Measurements from ENCODE around the gene POU5F1.

POU5F1 gene

GRCh38 chr6:31138982-31139381 is 31.5 kb downstream of the POU5F1 start, which contains the start of gene PSORS1C2:
Gene PSORS1C2 (minus strand): TSS chr6:31139066. CDS start chr6:31139026, 40 bp downstream.
- no peak for DNase-seq

GRCh38 chr6:31135710-31136109 is 34.8 kb downstream of the POU5F1 start:
- DNase-seq: no peak

- no peak for DNase-seq
These were observed 37.7 kb downstream of the POU5F1 start for GRCh38 chr6:31132806-31133205.

- DNase-seq: no peak
These were observed 38.9 kb downstream of the POU5F1 start for GRCh38 chr6:31131595-31131994.

- no peak for DNase-seq
These were observed 39.7 kb downstream of the POU5F1 start for GRCh38 chr6:31130751-31131150.

GRCh38 chr6:31129130-31129529 is 41.4 kb downstream of the POU5F1 start:
- DNase-seq: no peak

GRCh38 chr6:31128093-31128676 is 42.3 kb downstream of the POU5F1 start:
- no peak for DNase-seq

- no peak for DNase-seq
These were observed 43.9 kb downstream of the POU5F1 start for GRCh38 chr6:31126396-31127175.

- peak; percentile 51 for DNase-seq
These were observed 44.7 kb downstream of the POU5F1 start for GRCh38 chr6:31125586-31126363.

- no peak for DNase-seq
These were observed 45.3 kb downstream of the POU5F1 start for GRCh38 chr6:31125162-31125561.

GRCh38 chr6:31122791-31123706 is 47.4 kb downstream of the POU5F1 start:
- DNase-seq: peak; percentile 83

- DNase-seq: no peak
These were observed 49.2 kb downstream of the POU5F1 start for GRCh38 chr6:31121131-31121790.

GRCh38 chr6:31120151-31120915 is 50.1 kb downstream of the POU5F1 start, which contains the start of gene CDSN:
Gene CDSN (minus strand): TSS chr6:31120446. CDS start chr6:31120419, 27 bp downstream.
- DNase-seq: no peak

GRCh38 chr6:31118178-31118577 is 52.3 kb downstream of the POU5F1 start:
- DNase-seq: no peak

- no peak for DNase-seq
These were observed 53.7 kb downstream of the POU5F1 start for GRCh38 chr6:31116661-31117385.

GRCh38 chr6:31115941-31116560 is 54.4 kb downstream of the POU5F1 start:
- no peak for DNase-seq

- peak; percentile 29 for DNase-seq
These were observed 55.3 kb downstream of the POU5F1 start for GRCh38 chr6:31114970-31115849.

- peak; percentile 96 for DNase-seq
These were observed 56.0 kb downstream of the POU5F1 start, which contains the start of gene PSORS1C1 for GRCh38 chr6:31114541-31114878. Gene PSORS1C1 (plus strand): TSS chr6:31114800. CDS start chr6:31129633, 14,833 bp downstream.
